H1 (cell line): Measurements from ENCODE around the gene NPBWR2. TPM values are rescaled to one million over a fixed set of nuclear protein-coding genes. Genes with fewer than 3 reads are reported as not detected.

Source experiments
- CTCF ChIA-PET: fragments of 300-600 bp; sonication (Branson Sonifier 250); formaldehyde crosslinking; loops from one replicate; lab custom pipeline; 2021; ENCODE audit not compliant: partially characterized antibody; lab: Charles Lee
- POLR2A ChIA-PET: fragments of 300-600 bp; sonication (Branson Sonifier 250); formaldehyde crosslinking; loops from one replicate; lab custom pipeline; 2021; ENCODE audit warnings: inconsistent platforms; ENCODE audit not compliant: partially characterized antibody; lab: Charles Lee
- DNase-seq, 2 experiments: peaks; one replicate each; pipeline versions ENCODE4 v3.0.0 to v3.0.0-alpha.2; 2010 to 2022; ENCODE audit warnings: low spot score in 2 of 2, low read depth in 1 of 2, mixed read lengths in 1 of 2
- FAIRE-seq: peaks from 2 replicates; lab custom pipeline; 2011; peaks lifted over from hg19 to GRCh38; lab: Jason Lieb, UNC
- H2AFZ ChIP-seq: 2 replicates; pipeline ENCODE4 v1.8.1; 2012; ENCODE audit warnings: low read length, inconsistent platforms
- H2AK5ac ChIP-seq: 2 replicates; pipeline ENCODE4 v1.6.1; 2013; ENCODE audit warnings: low read depth, low read length
- H2BK120ac ChIP-seq: replicated peaks from 2 replicates; pipeline ENCODE3; 2013; ENCODE audit warnings: low read depth, low read length, inconsistent platforms
- H2BK12ac ChIP-seq: 2 replicates; pipeline ENCODE4 v1.6.1; 2013; ENCODE audit warnings: low read depth, low read length
- H2BK15ac ChIP-seq: 2 replicates; pipeline ENCODE4 v1.6.1; 2013; ENCODE audit warnings: low read length
- H2BK20ac ChIP-seq: 2 replicates; pipeline ENCODE4 v1.6.1; 2013; ENCODE audit warnings: low read length
- H2BK5ac ChIP-seq: 2 replicates; pipeline ENCODE4 v1.6.1; 2013; ENCODE audit warnings: low read depth, low read length
- H3K14ac ChIP-seq: 2 replicates; pipeline ENCODE4 v1.6.1; 2013; ENCODE audit warnings: inconsistent platforms; ENCODE audit not compliant: insufficient read length
- H3K18ac ChIP-seq: 2 replicates; pipeline ENCODE4 v1.6.1; 2013; ENCODE audit warnings: low read length; ENCODE audit errors: extremely low read depth
- H3K23ac ChIP-seq: 2 replicates; pipeline ENCODE4 v1.6.1; 2013; ENCODE audit warnings: inconsistent platforms; ENCODE audit not compliant: insufficient read length
- H3K23me2 ChIP-seq: 2 replicates; pipeline ENCODE4 v1.6.1; 2013; ENCODE audit warnings: low read depth, low read length
- H3K27ac ChIP-seq: 2 replicates; pipeline ENCODE4 v1.6.1; 2011; ENCODE audit warnings: low read depth, low read length, inconsistent platforms
- H3K27me3 ChIP-seq, 4 experiments: replicated peaks in 1 of 4; 1 replicate in 1 of 4; 2 replicates in 3 of 4; pipeline versions ENCODE4 v1.6.1 to v1.8.1; 2011 to 2013; ENCODE audit warnings: low read length in 3 of 4, mild to moderate bottlenecking in 3 of 4, inconsistent platforms in 2 of 4, mixed read lengths in 2 of 4, moderate library complexity in 1 of 4; ENCODE audit not compliant: control insufficient read depth in 3 of 4, insufficient read depth in 3 of 4; ENCODE audit errors: extremely low read depth in 1 of 4
- H3K36me3 ChIP-seq, 4 experiments: 2 replicates each; pipeline versions ENCODE4 v1.6.1 to v1.8.1; 2011 to 2013; ENCODE audit warnings: mild to moderate bottlenecking in 4 of 4, low read length in 3 of 4, moderate library complexity in 2 of 4, control low read depth in 1 of 4, inconsistent platforms in 1 of 4; ENCODE audit not compliant: insufficient read depth in 4 of 4, control insufficient read depth in 2 of 4
- H3K4ac ChIP-seq: replicated peaks from 2 replicates; pipeline ENCODE3; 2013; ENCODE audit warnings: low read length, low read depth, mixed read lengths, inconsistent platforms; ENCODE audit not compliant: insufficient read length
- H3K4me1 ChIP-seq, 4 experiments: replicated peaks in 1 of 4; 1 replicate in 1 of 4; 2 replicates in 3 of 4; pipeline versions ENCODE4 v1.6.1 to v1.8.1; 2011 to 2013; ENCODE audit warnings: low read length in 3 of 4, inconsistent platforms in 2 of 4, mixed read lengths in 1 of 4; ENCODE audit not compliant: insufficient read depth in 4 of 4, control insufficient read depth in 3 of 4
- H3K4me2 ChIP-seq, 2 experiments: 2 replicates each; pipeline versions ENCODE4 v1.6.1 to v1.8.1; 2011 to 2013; ENCODE audit warnings: low read depth in 2 of 2, low read length in 2 of 2, control low read depth in 1 of 2, inconsistent platforms in 1 of 2, mild to moderate bottlenecking in 1 of 2; ENCODE audit not compliant: insufficient read depth in 1 of 2
- H3K4me3 ChIP-seq, 4 experiments: fragments of 200-600, 300-600 bp in 1 of 4; sonication (generic), shearing (Covaris generic), sonication (Bioruptor Twin) in 1 of 4; 2 replicates each; pipeline versions ENCODE4 v1.5.1 to v1.8.1; 2011 to 2016; ENCODE audit warnings: low read length in 4 of 4, low read depth in 3 of 4, control low read depth in 2 of 4, inconsistent platforms in 2 of 4, mild to moderate bottlenecking in 2 of 4, mixed read lengths in 1 of 4, moderate library complexity in 1 of 4; ENCODE audit not compliant: insufficient read depth in 2 of 4; ENCODE audit errors: extremely low read depth in 1 of 4
- H3K56ac ChIP-seq: replicated peaks from 2 replicates; pipeline ENCODE3; 2013; ENCODE audit warnings: low read depth, mild to moderate bottlenecking, mixed read lengths, low read length, inconsistent platforms; ENCODE audit not compliant: insufficient read length
- H3K79me1 ChIP-seq: 2 replicates; pipeline ENCODE4 v1.6.1; 2013; ENCODE audit warnings: low read depth, low read length, control low read depth
- H3K79me2 ChIP-seq, 2 experiments: 2 replicates each; pipeline versions ENCODE4 v1.6.1 to v1.8.1; 2012 to 2013; ENCODE audit warnings: low read length in 2 of 2, mild to moderate bottlenecking in 2 of 2, inconsistent platforms in 1 of 2; ENCODE audit not compliant: insufficient read depth in 2 of 2, control insufficient read depth in 1 of 2
- H3K9ac ChIP-seq, 4 experiments: replicated peaks in 1 of 4; 1 replicate in 1 of 4; 2 replicates in 3 of 4; pipeline versions ENCODE4 v1.6.1 to v1.8.1; 2011 to 2013; ENCODE audit warnings: low read depth in 3 of 4, low read length in 3 of 4, control low read depth in 2 of 4, mild to moderate bottlenecking in 2 of 4, moderate library complexity in 2 of 4, inconsistent platforms in 1 of 4; ENCODE audit errors: extremely low read depth in 1 of 4
- H3K9me3 ChIP-seq, 2 experiments: 2 replicates each; pipeline versions ENCODE4 v1.6.1 to v1.8.1; 2012 to 2013; ENCODE audit warnings: mild to moderate bottlenecking in 2 of 2, moderate library complexity in 2 of 2, control low read depth in 1 of 2, inconsistent platforms in 1 of 2, low read depth in 1 of 2, low read length in 1 of 2, mixed read lengths in 1 of 2; ENCODE audit not compliant: insufficient read depth in 2 of 2
- H4K20me1 ChIP-seq, 2 experiments: replicated peaks in 1 of 2; 2 replicates each; pipeline versions ENCODE3 to v1.8.1; 2011 to 2013; ENCODE audit warnings: inconsistent platforms in 2 of 2, low read length in 2 of 2, mild to moderate bottlenecking in 1 of 2; ENCODE audit not compliant: insufficient read depth in 2 of 2, control insufficient read depth in 1 of 2
- H4K5ac ChIP-seq: 2 replicates; pipeline ENCODE4 v1.6.1; 2013; ENCODE audit warnings: low read length, low read depth, mixed read lengths, inconsistent platforms; ENCODE audit not compliant: insufficient read length
- H4K8ac ChIP-seq: 2 replicates; pipeline ENCODE4 v1.8.0; 2013; ENCODE audit warnings: mild to moderate bottlenecking, moderate library complexity, low read length, inconsistent platforms; ENCODE audit not compliant: insufficient read depth; ENCODE audit errors: extremely low read depth
- H4K91ac ChIP-seq: replicated peaks from 2 replicates; pipeline ENCODE3; 2013; ENCODE audit warnings: low read length, mixed read lengths, inconsistent platforms; ENCODE audit not compliant: insufficient read length
- GABPA ChIP-seq: IDR thresholded peaks from 2 replicates; pipeline ENCODE4 v1.6.1; 2011; ENCODE audit warnings: mild to moderate bottlenecking, low read length, moderate library complexity, borderline replicate concordance; ENCODE audit not compliant: insufficient read depth
- MAFK ChIP-seq: IDR thresholded peaks from 2 replicates; pipeline ENCODE4 v1.6.1; 2012; ENCODE audit warnings: low read depth, mild to moderate bottlenecking, improper control_type of control experiment, low read length
- POU5F1 ChIP-seq: IDR thresholded peaks from 2 replicates; pipeline ENCODE4 v1.6.1; 2011; ENCODE audit warnings: low read depth, mild to moderate bottlenecking, low read length, moderate library complexity
- TBP ChIP-seq: IDR thresholded peaks from 2 replicates; pipeline ENCODE4 v1.6.1; 2011; ENCODE audit warnings: low read depth, low read length, improper control_type of control experiment
- WGBS, 2 experiments: shearing (Covaris generic) in 1 of 2; methylation state at CpG; one replicate each; pipeline versions ENCODE4 v1.1.6 to v1.1.7; 2013 to 2015; ENCODE audit warnings: low lambda C conversion rate in 2 of 2, mixed read lengths in 2 of 2, inconsistent platforms in 1 of 2, low coverage in 1 of 2, missing lambda C conversion rate in 1 of 2; ENCODE audit not compliant: insufficient replicate concordance in 2 of 2, insufficient coverage in 1 of 2, insufficient read length in 1 of 2; ENCODE audit errors: extremely low coverage in 1 of 2, missing lambda C conversion rate in 1 of 2; 5-methylcytosine and 5-hydroxymethylcytosine counted together
- polyA plus RNA-seq, 7 experiments: library from polyadenylated mRNA; depleted of rRNA in 3 of 7; stranded (reverse) in 5 of 7; unstranded in 2 of 7; fragments of >200 nt in 5 of 7; fragments of 200-250 nt in 2 of 7; gene quantifications; 1 replicate in 5 of 7; 2 replicates in 1 of 7; 4 replicates in 1 of 7; pipeline versions ENCODE4 v1.2.1 to v1.2.3, GENCODE V29; 2011 to 2013; ENCODE audit warnings: missing spikeins in 2 of 7, mixed read lengths in 2 of 7
- total RNA-seq: library from RNA; stranded (reverse); fragmentation: NEBNext Ultra II Directional; extraction: Animal tissue kit (Norgen Biotek cat#: 25700); gene quantifications from 2 replicates; pipeline ENCODE4 v1.2.1, GENCODE V29; 2021

NPBWR2 gene
- total and polyA plus RNA-seq, 2 of the 8 experiments (the other 6 are each of a cell fraction or from before 2014, with no cell fraction given): not detected

DNA sequence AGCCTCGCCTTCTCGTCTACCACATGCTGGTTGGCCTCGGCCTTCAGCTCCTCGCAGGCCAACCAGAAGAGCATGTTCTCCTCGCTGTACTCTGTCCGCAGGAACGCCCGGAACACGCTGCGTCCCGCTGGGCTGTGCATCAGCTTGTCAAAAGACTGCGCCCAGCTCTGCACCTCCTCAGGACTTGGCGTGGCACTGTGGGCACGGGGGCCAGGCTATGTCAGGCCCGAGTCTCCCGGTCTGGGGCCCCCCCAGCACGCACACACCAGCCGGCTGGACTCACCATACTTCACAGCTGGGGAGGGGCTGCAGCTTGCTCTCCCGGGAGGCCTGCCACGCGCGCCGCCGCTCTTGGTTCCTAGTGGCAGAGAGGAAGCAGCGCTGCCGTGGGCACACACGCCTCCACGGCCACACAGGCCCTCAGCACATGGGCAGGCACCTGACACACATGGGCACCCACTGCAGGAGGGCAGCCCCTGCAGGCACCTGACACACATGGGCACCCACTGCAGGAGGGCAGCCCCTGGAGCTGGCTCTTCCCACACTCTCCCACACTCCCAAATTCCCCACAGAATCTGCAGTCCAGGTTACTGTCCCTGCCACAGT lies 33.1 kb downstream of the NPBWR2 start:
- Histone ChIP-seq H3K4me3 (no peak overlapping the region), H3K27ac (no peak overlapping the region), H3K27me3 (no peaks in the 10 kb centered on the region), H3K4ac (no peak overlapping the region), H3K14ac (no peak overlapping the region), H2AFZ (no peak overlapping the region), H3K23ac (no peak overlapping the region), H3K23me2 (peaks cover 4% of the 10 kb centered on the region; the same call in 1 of the 2 replicates), H2BK5ac (no peak overlapping the region), H2BK15ac (no peak overlapping the region), H3K56ac (no peak overlapping the region), H3K4me1 (peaks cover 0 to 17% (median 8%) of the 10 kb centered on the region in 4 experiments; a peak in 4 of 7 replicates), H4K8ac (no peak overlapping the region), H2AK5ac (no peak overlapping the region), H3K9me3 (no peaks in the 10 kb centered on the region), H2BK120ac (no peak overlapping the region), H2BK12ac (0 out of 2 replicates have a peak overlapping the region, but pooled peaks have one; percentile 3), H2BK20ac (no peak overlapping the region), H4K5ac (no peak overlapping the region), H4K20me1 (peaks cover 0 to 8% of the 10 kb centered on the region in 2 experiments), H3K79me2 (no peaks in the 10 kb centered on the region), H3K79me1 (0 out of 2 replicates have a peak, but pooled peaks cover 3% of the 10 kb centered on the region), H3K18ac (no peak overlapping the region), H3K9ac (no peak overlapping the region), H3K36me3 (peaks cover 0 to 8% (median 3%) of the 10 kb centered on the region in 4 experiments; a peak in 3 of 8 replicates), H3K4me2 (no peak overlapping the region), H4K91ac (no peak overlapping the region)
- CTCF ChIA-PET: interaction anchor here (0.6 to 0.9 kb wide), 3 partner anchors 20 to 137 kb away, joined by 3 to 5 read pairs (median 3); no protein-coding TSS in a partner anchor
- 93% methylated on average over 26 of the region's 28 CpGs; no CpG with 5 or more reads in 1 of the 2 experiments for WGBS, 2 experiments
- DNase-seq (no peak), FAIRE-seq (no peak)
- POLR2A ChIA-PET: interaction anchor here (1.0 to 1.6 kb wide), 3 partner anchors 9 to 38 kb away, joined by 3 to 5 read pairs (median 4); no protein-coding TSS in a partner anchor
- TF ChIP-seq MAFK (no peak), POU5F1 (no peak), GABPA (no peak), TBP (no peak)
